NAMALWA (cell line): ENCODE measurements around the gene MAP3K13.
"Not testable (repeated sequence)": the region's sequence is repeated elsewhere in the genome, so short reads cannot be mapped to it uniquely, and the experiment has no call there.

ENCODE experiments used
- DNase-seq: peaks from one replicate; pipeline ENCODE4 v3.0.0-alpha.2; 2015; ENCODE audit warnings: low spot score

MAP3K13 gene

DNA sequence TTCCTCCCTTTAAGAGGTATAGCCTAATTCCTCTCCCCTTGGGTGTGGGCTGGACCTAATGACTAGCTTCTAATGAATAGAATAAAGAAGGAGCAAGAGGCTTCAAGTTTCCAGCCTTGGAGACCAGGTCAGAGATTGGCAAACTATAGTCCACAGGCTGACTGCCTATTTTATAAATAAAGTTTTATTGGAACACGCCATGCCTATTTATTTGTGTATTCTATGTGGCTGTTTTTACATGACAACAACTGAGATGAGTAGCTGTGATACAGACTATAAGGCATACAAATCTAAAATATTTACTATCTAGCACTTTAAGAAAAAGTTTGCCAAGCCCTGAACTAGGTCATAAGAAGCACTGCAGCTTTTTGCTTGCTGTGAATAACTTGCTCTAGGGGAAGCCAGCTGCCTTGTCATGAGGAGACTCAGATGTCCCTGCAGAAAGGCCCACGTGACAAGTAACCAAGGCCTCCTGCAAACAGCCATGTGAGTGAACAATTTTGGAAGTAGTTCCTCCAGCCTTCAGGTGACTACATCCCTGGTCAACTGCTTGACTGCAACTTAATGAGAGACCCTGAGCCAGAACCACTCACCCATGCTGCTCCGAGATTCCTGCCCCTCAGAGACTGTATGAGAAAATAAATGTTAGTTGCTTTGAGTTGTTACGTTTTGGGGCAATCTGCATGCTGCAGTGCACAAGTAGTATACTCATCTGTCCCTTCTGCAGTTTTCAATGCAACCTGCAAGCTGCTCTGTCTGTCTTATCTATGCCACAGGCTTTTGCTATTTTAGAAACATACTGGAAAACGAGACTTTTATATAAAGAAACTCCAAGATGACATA lies 21.1 kb upstream of the MAP3K13 start:
- DNase-seq = peak; percentile 14

DNA sequence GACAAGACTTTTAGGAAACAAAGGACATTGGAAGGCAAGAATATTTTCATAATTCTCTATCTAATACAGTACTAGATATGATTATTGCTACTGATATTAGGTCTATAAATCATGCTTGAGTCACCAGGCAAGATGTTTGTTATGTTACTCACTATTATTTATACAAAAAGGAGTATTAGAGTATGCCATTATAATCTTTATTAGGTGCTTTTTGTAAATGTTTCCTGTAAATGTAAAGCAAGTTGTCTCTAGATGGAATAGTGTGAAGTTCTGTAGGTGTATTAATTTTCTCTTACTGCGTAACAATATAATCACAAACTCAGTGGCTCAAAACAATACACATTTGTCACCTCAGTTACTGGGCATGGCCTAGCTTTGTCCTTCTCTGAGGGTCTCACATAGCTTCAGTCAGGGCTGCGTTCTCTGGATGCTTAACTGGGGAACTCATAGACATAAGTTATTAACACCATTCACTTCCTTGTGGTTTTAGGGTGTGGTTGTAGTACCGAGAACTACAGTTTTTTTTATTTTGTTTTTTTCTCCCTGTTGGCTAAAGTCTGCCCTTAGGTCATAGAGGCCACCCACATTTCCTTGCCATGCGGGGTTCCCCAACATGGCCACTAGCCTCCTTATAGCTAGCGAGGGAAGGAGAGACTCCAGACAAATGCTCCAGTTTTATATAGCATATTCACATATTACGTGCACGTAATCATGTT lies 20.3 kb upstream of the MAP3K13 start:
- no peak for DNase-seq

DNA sequence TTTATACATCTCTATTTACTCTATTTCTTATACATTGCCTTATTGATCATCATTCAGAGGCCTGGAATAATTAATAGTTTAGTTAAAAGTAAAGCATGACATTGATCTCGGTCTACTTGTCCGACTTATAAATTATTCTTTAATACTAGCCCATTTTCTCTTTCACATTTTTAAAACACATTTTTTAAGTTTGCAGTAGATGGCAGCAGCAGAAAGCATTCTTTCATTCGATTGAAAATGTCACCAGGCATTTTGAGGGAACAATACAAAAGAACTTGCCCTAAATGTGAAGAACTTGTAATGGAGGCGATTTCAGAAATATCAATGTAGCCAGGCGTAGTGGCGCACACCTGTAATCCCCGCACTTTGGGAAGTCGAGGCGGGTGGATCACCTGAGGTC lies 15.5 kb upstream of the MAP3K13 start:
- DNase-seq = no peak

DNA sequence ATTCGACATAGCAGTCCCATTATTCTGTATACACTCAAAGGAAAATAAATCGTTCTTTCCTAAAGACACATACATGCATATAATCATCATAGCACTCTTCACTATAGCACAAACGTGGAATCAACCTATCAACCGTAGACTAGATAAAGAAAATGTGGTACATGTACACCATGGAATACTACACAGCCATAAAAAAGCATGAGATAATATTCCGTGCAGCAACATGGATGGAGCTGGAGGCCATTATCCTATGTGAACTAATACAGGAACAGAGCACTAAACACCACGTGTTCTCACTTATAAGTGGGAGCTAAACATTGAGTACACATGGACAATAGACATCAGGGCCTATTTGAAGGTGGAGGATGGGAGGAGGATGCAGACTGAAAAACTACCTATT lies 12.1 kb upstream of the MAP3K13 start:
- no peak for DNase-seq

DNA sequence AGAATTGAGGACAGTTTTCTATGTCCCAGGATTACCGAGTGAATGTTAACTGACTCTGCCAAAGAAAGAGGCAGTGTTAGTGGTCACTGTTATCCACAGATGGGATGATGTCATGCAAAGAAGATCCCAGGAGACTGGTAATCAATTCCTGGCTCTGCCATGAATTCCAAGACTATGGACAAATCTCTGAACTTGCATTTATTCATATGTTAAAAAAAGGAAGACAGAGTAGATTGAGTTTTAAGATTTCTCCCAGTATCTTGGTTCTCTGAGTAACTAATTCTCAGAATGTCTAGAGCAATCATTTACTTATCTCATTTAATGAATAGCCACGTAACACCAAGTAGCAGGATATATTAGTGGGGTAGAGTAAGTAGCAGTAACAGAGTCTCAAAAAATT lies 11.5 kb upstream of the MAP3K13 start:
- DNase-seq = no peak

DNA sequence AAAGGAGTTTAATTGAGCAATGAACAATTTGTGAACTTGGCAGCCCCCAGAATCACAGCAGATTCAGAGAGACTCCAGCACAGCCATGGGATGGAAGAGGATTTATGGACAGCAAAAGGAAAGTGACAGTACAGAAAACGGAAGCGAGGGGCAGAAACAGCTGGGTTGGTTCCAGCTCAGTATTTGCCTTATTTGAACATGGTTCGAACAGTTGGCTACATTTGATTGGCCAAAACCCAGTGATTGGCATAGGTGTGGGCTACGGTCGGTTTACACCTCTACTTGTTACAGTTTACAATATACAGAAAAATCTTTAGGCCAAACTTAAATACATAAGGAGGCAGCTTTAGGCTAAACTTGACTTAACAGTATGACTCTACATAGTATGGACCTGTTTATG lies 9.7 kb upstream of the MAP3K13 start:
- DNase-seq = no peak

DNA sequence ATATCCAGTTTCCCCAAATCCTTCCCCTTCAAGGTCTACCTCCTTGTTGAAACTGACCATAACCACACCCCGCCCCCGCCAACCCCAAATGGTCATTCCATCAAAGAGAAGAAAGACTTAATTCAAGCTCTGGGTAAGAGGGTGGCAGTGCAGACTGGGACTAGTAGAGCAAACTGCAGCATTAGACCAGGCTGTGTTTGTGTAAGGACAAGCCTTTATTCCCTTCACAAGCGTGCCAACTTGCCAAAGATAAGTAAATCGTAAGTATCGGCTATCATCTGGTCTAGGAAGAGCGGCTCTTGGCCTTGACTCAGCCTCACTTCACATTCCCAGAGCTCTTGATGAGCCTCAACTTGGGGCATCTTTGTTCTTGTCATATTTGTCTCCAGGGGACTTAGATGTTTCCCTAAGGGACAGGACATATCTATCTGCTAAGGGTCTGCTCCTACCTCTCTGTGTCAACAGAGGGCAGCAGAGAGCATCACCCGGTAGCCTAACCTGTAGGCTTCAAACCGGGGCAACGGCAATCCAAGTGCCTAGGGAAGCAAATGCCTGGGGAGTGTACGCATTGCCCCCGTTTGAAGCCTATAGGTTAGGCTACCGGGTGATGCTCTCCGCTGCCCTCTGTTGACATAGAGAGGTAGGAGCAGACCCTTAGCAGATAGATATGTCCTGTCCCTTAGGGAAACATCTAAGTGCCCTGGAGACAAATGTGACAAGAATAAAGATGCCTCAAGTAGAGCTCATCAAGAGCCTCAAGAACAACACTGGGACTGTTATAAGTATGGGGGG lies 8.9 kb upstream of the MAP3K13 start:
- DNase-seq = peak; percentile 98

DNA sequence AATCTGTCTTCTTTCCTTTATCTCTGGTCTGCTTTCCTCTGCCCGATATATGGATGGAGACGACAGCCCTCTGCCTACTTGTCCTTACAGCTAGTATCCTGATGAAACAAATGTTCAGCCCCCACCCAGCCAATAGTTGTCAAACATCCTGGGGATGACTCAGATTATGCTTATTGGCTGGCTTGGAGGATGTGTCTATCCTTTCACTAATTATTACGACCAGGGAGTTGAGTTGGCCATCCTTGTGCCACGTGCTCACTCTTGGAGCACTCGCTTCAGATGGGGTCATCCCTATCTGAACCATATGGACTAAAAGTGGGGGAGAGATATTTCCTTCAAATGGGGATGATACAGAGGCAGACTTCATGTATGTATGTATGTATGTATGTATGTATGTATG lies 6.4 kb upstream of the MAP3K13 start:
- DNase-seq = no peak

DNA sequence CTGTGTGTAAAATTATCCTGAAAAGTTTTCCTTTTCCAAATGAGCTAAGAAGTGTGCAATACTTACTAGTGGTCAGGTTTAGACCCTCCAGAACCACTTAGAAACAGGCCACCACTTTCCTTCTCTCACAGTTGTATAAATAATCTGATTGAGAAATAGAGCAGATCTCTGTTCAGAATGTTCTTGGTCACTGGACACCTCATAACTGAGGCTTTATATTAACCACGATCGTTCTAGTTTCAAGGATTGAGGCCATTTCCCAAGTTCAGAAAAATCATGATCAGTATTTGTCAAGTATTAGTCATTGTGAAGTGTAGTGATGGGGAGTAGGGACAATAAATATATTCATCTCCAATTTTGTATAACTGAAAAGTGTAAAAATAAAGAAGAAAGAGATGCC lies 1.0 kb upstream of the MAP3K13 start:
- DNase-seq = no peak

DNA sequence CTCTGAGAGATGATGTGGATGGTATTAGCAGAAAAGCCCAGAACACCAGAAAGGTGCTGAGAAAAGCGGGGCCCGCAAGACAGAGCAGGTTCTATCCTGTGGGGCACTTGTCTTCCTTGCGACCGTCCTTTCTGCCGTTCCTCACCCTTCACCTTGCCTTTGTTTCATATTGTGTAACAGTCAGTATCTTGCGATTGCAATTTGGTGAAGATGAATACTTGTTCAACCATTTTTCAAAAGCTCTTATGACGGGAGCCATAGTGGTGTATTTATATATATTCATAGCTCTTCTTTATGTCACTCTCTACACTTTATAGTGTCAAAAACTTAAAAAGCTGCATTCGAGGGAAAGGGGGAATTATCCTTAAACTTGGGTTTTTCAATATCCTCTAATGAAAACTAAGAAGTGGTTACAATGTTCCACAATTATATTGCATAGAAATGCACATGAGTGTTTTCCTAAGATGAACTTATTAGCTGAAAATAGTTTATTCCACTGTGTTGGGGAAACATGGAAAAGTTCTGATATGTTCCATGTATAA lies 797 bp downstream of the MAP3K13 start:
- DNase-seq = no peak

DNA sequence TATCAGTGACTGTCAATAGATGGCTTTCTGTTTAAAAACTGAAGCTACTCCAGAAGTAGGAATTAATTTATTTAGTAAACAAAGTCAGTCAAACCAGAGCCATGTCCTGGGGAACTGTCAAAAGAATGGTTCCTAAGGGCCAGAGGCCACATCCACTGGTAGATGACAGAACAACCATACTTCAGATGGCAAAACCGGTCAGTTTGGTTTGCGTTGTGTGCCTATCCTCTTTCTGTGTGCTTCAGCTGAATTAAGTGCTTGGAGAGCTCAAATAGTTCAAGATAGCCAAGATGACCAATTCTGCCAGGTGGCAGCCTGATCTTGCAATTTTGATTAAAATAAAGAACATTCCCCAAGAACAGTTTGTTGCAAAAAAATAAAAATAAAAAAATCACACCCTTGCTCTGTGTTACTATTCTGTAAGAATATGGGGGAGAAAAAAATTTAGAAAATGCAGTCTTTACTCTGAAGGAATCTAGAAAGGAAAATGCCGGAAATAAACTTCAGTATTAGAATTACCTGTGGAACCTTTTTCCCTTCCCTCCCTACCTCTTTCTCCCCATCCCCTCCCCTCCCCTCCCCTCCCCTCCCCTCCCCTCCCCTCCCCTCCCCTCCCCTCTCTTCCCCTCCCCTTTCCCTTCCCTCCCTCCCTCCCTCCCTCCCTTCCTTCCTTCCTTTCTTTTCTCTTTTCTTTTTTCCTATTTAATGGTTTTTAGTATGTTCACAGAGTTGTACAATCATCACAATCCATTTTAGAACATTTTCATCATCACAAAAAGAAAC lies 2.5 kb downstream of the MAP3K13 start:
- DNase-seq = no peak

DNA sequence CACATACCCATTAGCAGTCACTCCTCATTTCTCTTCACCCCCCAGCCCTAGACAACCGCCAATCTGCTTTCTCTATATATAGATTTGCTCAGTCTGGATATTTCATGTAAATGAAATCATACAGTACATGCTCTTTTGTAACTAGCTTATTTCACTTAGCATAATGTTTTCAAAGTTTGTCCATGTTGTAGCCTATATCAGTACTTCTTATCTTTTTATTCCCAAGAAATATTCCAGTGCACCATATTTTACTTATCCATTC lies 3.1 kb downstream of the MAP3K13 start:
- DNase-seq = no peak

DNA sequence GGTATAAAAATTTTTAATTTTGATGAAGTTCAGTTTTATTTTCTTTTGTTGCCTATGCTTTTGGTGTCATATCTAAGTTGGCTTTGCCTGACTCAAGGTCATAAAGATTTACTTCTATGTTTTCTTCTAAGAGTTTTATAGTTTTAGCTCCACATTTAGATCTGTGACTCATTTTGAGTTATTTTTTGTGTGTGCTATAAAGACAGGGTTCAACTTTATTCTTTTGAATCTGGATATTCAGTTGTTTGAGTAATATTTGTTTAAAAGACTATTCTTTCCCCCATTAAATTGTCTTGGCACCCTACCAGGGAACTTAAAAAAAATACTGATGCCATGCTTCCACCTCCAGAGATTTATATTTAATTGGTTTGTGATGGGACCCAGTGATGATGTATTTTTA lies 4.0 kb downstream of the MAP3K13 start:
- DNase-seq = no peak

DNA sequence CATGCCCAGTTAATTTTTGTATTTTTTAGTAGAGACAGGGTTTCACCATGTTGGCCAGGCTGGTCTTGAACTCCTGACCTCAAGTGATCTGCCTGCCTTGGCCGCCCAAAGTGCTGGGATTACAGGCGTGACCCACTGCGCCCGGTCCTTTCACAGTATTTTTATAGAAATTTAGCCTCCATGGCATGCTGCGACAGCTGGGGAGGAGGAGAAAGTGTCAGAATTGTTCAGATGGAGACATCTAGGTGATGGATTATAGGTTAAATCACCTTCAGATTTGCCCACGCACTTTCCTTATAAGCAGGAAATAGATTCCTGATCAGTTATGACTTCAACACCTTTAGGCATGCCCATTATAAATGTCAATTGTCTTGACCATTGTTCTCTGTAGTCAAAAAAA lies 7.4 kb downstream of the MAP3K13 start:
- DNase-seq = not testable (repeated sequence)

DNA sequence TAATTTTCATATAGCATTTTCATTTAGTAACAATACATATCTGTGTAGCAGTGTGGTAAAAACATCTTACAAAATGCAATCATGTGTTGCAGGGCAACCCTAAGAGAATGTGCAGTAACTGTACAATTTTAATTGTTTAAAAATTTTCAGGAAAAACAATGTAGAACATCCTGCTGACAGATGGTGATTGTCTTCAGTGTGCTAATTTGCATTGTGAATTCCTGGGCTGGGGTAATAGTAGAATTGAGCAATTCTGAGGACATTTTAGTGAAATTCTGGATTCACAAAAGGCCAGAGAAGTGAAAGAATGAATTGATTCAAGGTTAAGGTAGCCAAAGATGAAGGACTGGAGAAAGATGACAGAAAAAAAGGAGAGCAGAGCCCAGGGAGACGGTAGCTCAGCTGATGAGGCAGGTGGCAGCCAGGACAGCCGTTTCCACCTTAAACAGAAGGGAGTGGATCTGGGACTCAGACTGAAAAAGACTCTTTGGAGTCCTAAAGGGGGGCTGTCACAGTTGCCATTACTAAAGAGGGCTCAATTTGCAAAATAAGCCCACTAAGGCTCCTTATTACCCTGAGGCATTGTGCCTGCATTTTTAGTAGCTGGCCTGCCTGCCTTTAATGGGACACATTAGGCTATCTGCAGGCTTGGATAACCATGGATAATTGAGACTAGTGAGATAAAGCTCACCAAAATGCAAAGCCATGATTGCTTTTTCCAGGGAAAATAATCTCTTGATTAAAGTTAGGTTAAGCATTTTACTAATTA lies 8.6 kb downstream of the MAP3K13 start:
- DNase-seq = no peak

DNA sequence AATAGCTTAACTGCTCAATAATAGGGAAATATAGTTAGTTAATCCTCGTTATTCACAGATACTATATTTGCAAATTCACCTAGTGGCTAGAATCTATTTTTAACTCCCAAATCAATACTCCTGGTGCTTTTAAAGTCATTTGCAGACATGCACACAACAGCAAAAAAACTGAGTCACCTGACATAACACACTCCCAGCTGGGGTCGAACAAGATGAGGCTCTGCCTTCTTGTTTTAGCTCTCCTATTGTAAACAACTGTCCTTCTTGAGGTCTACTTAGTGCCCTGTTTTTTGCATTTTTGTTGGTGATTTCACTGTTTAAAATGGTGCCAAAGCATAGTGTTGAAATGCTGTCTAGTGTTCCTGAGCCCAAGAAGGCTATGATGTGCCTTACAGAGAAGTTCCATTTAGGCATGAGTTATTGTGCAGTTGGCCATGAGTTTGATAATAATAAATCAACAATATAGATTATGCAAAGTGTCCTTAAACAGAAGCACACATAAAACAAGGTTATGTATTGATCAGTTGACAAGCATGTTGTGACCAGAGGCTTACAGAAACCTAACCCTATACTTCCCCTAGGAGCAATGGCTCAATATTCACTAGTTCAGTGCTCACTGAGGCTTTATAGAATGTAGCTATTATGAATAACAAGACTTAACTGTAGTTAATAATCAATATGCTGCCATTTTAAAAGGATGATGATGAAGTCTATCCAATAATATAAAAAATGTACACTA lies 18.6 kb downstream of the MAP3K13 start:
- no peak for DNase-seq

DNA sequence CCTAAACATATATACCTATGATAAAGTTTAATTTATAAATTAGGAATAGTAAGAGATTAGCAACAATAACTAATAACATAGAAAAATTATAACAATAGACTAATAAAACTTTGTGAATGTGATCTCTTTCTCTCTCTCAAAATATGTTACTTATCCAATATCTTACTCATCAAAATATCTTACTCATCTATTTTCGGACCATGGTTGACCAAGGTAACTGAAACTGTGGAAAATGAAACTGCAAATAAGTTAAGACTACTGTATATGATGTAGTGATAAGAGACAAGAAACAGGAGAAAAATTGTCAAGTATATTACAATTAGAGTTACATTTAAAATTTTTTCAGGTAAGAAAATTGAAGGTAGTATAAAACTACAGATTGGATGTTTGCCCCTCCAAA lies 19.2 kb downstream of the MAP3K13 start:
- DNase-seq = no peak

DNA sequence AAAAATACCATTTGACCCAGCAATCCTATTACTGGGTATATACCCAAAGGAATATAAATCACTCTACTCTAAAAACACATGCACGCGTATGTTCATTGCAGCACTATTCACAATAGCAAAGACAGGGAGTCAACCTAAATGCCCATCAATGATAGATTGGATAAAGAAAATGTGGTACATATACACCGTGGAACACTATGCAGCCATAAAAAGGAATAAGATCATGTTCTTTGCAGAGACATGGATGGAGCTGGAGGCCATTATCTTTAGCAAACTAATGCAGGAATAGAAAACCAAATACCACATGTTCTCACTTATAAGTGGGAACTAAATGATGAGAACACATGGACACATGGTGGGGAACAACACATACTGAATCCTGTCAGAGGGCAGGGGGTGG lies 23.6 kb downstream of the MAP3K13 start:
- not testable (repeated sequence) for DNase-seq

DNA sequence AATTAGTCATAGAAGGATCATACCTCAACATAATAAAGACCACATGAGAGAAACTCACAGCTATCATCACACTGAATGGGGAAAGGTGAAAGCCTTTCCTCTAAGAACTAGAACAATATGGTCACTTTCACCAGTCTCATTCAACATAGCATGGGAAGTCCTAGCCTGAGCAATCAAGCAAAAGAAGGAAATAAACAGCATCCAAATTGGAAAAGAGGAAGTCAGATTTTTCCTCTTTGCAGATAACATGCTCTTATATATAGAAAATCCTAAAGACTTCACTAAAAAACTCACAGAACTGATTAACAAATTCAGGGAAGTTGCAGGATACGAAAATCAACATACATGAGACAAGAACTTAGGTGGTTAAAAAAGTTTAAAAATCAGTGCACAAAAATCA lies 24.7 kb downstream of the MAP3K13 start:
- no peak for DNase-seq

DNA sequence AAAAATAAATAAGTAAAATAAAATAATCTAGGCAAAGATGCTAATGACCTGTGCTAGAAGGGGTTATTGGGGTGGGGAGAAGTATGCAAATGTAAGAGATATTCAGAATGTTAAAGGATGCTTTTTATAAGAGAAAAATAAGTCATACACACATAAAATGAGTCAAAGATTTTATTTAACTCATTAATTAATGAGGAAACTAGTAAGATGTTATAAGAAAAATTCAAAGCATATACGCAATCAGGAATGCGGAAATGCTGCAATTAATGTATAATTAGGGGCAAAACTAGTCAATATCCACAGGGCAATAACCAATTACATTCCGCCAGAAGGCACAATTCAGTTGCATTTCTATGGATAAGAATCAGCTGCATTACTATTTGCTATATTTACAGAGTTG lies 30.1 kb downstream of the MAP3K13 start:
- DNase-seq = no peak

DNA sequence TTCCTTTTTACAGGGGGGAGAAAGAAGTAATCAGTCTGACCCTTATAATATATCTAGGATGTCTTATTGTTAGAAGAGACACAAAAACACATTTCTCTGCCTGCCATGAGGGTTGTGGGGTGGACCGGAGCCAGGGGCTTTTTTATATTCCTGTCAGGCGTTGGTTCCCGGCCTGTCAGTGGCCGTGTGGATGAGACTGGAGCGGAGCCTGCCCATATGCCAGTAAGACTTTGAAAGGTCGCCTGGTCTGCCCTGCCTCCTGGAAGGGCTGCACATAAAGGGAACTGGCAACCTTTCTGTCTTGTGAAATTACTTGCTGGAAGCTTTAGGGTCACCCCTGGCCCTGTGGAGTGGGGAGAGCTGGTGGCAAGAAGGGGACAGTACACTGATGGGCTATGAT lies 34.7 kb downstream of the MAP3K13 start:
- no peak for DNase-seq
